ENCODE data around the gene PLAC8.

PLAC8 gene

GRCh38 chr4:83118869-83119268 is 4.3 kb upstream of the PLAC8 start:
- Histone ChIP-seq H3K4me3 (ENCODE audit: low read depth, low read length) (no peak overlapping the region), H3K9me3 (ENCODE audit: severe bottlenecking) (no peaks in the 10 kb centered on the region), H3K27me3 (ENCODE audit: insufficient read depth, low read depth, severe bottlenecking) (no peaks in the 10 kb centered on the region), H3K27ac (no peak overlapping the region), H3K36me3 (no peaks in the 10 kb centered on the region)
- DNase-seq = no peak
- TF ChIP-seq CTCF (IDR thresholded peaks at IDR 0.05; ENCODE audit: low read depth, low read length) = no peak

- no peak overlapping the region for H3K4me3 ChIP-seq (ENCODE audit: low read depth, low read length)
- no peaks in the 10 kb centered on the region for H3K27me3 ChIP-seq (ENCODE audit: insufficient read depth, low read depth, severe bottlenecking)
- no peak for TF ChIP-seq CTCF (IDR thresholded peaks at IDR 0.05; ENCODE audit: low read depth, low read length)
- no peak for DNase-seq
- no peak overlapping the region for H3K27ac ChIP-seq
- H3K9me3 ChIP-seq (ENCODE audit: severe bottlenecking) = no peaks in the 10 kb centered on the region
- H3K36me3 ChIP-seq = no peaks in the 10 kb centered on the region
Observed at GRCh38 chr4:83115656-83116285, 1.2 kb upstream of the PLAC8 start.

- no peaks in the 10 kb centered on the region for H3K9me3 ChIP-seq (ENCODE audit: severe bottlenecking)
- no peak for TF ChIP-seq CTCF (IDR thresholded peaks at IDR 0.05; ENCODE audit: low read depth, low read length)
- no peak for DNase-seq
- no peak overlapping the region for H3K4me3 ChIP-seq (ENCODE audit: low read depth, low read length)
- no peaks in the 10 kb centered on the region for H3K36me3 ChIP-seq
- H3K27me3 ChIP-seq (ENCODE audit: insufficient read depth, low read depth, severe bottlenecking) = no peaks in the 10 kb centered on the region
- H3K27ac ChIP-seq = no peak overlapping the region
Observed at GRCh38 chr4:83115000-83115399, 471 bp upstream of the PLAC8 start.

GRCh38 chr4:83113429-83113786 is 1.1 kb downstream of the PLAC8 start:
- DNase-seq = no peak
- Histone ChIP-seq H3K9me3 (ENCODE audit: severe bottlenecking) (no peaks in the 10 kb centered on the region), H3K36me3 (no peaks in the 10 kb centered on the region), H3K27ac (no peak overlapping the region), H3K4me3 (ENCODE audit: low read depth, low read length) (no peak overlapping the region), H3K27me3 (ENCODE audit: insufficient read depth, low read depth, severe bottlenecking) (no peaks in the 10 kb centered on the region)
- TF ChIP-seq CTCF (IDR thresholded peaks at IDR 0.05; ENCODE audit: low read depth, low read length) = no peak

GRCh38 chr4:83112678-83113428 is 1.7 kb downstream of the PLAC8 start:
- Histone ChIP-seq H3K27ac (no peak overlapping the region), H3K27me3 (ENCODE audit: insufficient read depth, low read depth, severe bottlenecking) (no peaks in the 10 kb centered on the region), H3K36me3 (no peaks in the 10 kb centered on the region), H3K4me3 (ENCODE audit: low read depth, low read length) (no peak overlapping the region), H3K9me3 (ENCODE audit: severe bottlenecking) (no peaks in the 10 kb centered on the region)
- no peak for TF ChIP-seq CTCF (IDR thresholded peaks at IDR 0.05; ENCODE audit: low read depth, low read length)
- DNase-seq = no peak
